ENCODE data around the gene TSPAN14.

Gene TSPAN14

GRCh38 chr10:80454513-80455460 is 677 bp downstream of the TSPAN14 start:
- peak; percentile 58 for DNase-seq (ENCODE audit: low spot score)

GRCh38 chr10:80455461-80456349 is 1.6 kb downstream of the TSPAN14 start:
- no peak for DNase-seq (ENCODE audit: low spot score)

GRCh38 chr10:80457554-80458262 is 3.6 kb downstream of the TSPAN14 start:
- DNase-seq (ENCODE audit: low spot score), result no peak

DNA sequence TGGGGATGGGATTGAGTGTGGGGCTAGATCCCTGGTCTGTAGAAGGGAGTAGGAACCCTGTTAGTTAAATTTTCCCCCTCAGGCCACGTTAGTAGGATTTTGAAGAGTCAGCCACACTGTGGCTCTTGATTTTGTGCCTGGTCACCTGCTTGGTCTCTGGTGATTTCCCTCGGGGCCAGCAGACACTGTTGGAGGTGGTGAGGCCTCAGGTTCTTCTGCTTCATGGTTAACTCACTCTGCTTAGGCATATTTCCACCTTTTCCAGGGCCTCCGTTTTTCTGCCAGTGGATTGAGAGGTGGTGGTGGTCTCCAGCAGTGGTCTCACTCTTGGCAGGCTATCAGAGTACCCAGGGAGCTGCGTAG is 4.1 kb downstream of the TSPAN14 start:
- DNase-seq (ENCODE audit: low spot score), result no peak

- no peak for DNase-seq (ENCODE audit: low spot score)
These were observed 4.5 kb downstream of the TSPAN14 start for GRCh38 chr10:80458638-80459037.

GRCh38 chr10:80459047-80459865 is 5.1 kb downstream of the TSPAN14 start:
- DNase-seq (ENCODE audit: low spot score), result no peak

DNA sequence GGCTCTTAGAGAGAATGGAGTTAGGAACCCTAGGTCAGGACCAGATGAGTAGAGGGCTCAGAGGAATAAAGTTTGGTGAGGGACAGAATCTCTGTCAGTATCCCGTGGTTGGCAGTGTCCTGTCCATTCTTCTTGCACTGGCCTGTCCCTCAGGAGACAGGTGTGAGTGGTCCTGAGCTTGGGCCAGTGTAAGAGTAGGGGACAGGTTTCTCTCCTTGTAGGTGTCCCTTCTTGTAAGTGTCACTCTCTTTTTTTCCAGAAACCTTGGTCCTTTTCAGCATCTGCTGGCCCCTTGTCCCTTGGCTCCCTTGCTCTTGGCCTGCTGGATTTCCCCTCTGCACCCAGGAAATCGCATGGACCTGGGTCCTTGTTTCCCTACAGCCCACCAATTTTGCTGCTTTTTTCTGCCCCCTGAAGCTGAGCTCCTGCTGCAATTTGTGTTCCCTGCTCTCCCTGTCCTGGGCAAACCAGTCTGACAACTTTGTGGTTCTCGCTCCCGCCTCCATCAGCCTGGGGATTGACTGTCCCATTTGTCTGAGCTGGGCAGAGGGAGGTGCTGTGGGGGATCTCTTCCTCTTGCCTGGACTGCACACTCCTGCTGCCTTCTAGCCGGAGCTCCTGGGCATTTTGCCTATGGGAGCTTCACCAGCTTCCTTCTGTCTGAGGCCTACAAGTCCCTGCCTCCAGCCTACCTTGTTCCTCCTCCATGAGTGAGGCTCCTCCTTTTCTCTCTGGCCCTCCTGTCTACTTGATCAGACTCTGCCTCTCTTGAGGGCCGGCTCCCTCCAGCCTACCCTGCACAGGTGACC is 6.5 kb downstream of the TSPAN14 start:
- no peak for DNase-seq (ENCODE audit: low spot score)

GRCh38 chr10:80461208-80462183 is 7.4 kb downstream of the TSPAN14 start:
- no peak for DNase-seq (ENCODE audit: low spot score)

DNA sequence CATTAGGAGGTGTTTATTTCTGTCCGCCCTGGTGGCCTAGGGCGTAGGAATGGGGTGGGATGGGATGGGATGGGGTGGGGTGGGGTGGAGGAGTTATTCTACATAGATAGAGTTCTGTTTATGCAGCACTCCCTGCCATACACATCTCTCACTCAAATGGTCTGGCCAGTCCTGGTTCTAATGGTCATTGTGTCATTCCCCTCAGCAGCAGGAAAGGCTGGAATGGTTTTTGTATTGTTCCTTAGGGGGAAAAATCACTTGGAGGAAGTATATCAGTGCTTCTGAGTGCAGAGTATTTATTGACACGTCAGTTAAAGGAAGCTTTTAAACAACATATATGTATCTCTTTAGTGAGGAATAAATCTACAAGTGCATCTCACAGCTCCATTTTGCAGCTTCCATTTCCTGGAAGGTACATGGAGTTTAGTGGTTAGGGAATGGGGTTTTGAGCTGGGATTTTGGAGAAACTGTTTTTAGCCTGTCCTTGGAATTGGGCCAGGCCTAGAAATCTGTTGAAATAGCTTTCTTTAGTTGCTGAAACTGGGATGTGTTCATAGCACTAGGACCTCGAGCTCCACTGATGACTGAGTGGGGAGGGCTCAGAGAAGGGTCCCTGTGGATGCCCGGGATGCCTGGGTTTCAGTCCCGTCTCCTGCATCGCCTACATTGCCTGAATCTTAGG is 8.3 kb downstream of the TSPAN14 start:
- no peak for DNase-seq (ENCODE audit: low spot score)

DNA sequence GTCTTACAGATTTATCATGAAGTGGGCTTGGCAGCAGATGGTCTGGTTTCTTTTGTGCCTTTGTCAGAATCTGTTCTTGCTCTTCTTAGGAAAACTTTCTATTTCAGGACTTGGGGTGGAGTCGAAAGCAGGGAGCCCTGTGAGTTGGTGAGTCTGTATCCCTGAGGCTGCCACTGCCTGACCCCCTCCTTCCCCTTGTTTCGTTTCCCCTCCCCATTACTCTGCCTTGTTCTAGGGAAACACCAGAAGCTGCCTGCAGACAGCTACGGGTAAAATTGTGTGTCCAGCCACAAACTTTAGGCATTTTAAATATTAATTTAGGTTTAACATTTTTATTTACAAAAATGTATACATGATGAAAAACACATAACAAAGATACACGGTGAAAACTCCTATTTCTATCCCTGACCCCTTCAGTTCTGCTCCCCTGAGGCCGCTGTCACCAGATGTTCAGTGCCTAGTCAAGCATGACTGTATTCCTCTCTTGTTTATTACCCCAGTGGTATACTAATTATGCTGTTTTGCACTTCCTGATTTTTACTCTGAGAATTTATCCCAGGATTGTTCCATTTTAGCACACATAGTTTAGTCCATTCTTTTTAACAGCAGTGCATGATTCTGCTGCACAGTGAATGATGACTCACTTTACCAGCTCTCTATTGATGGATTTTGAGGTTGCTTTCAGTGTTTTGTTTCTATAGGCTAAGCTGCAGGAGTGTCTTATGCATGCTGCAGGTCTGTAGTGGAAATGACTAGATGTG is 9.1 kb downstream of the TSPAN14 start:
- DNase-seq (ENCODE audit: low spot score), result no peak

GRCh38 chr10:80463868-80464267 is 9.8 kb downstream of the TSPAN14 start:
- DNase-seq (ENCODE audit: low spot score), result no peak

GRCh38 chr10:80464557-80465450 is 10.7 kb downstream of the TSPAN14 start:
- peak; percentile 39 for DNase-seq (ENCODE audit: low spot score)

DNA sequence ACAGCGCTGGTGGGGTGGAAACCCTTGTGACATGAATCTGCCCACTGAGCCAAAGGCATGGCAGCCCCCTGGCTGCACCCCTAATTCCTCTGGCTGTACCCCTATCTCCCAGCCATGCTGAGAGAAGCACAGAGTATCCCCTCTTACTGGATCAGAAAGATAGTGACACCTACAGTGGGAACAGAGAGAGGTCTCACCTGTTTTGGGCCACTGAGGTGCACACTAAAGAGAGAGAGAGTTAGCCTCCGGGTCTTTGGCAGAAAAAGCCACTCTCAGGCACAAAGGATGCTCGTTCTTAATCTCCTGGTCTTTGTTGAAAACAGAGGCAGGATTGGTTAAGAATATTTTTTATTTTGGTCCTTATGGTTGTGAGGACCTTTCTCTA is 11.3 kb downstream of the TSPAN14 start:
- no peak for DNase-seq (ENCODE audit: low spot score)

DNA sequence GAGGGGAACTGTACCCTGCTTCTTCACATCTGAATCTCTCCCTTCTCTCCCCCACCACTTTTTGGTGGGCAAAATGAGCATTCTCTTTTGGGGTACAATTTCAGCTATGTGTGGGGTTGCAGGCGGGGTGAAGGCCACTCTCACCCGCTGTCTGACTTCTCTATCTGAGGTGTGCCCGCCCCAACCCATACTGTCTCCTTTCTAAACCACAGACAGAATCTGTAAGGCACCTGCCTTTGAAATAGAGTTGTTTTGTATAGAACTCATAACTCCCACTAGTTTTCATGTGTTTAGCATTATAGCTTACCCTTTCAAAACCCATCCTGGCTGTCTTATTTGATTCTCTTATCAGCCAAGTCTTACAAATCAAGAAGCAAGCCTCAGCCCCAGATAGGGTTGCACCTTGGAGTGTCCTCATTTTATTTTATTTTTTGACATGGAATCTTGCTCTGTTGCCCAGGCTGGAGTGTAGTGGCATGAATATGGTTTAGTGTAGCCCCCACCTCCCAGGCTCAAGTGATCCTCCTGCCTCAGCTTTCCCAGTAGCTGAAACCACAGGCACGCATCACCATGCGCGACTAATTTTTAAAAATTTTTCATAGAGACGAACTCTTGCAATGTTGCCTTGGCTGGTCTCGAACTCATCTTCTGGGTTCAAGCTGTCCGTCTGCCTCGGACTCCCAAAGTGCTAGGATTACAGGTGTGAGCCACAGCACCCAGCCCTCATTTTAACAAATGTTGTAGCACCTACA is 11.9 kb downstream of the TSPAN14 start:
- no peak for DNase-seq (ENCODE audit: low spot score)

DNA sequence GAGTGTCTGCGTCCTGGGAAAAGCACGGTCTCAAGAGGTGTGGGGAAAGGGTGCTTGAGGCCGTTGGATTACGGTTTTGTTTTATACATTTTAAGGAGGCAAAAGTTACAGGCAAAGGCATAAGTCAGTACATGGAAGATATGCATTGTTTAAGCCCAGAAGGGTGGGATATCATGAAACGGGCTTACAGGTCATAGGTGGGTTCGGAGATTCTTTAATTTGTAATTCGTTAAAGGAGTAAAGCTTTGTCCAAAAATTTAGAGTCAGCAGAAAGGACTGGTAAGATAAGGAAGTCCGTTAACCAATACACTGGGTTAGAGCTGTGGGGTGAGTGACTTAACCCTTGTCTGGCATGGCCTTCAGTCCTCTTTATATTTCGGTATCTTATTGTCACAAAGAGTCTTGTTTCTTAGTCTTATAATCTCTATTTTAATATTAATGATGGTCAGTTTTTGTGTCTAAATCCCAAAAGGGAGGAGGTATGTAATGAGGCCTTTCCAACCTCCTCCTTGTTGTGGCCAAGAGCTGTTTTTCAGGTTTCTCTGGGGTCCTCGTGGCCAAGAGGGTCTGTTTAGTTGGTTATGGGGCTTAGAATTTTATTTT is 12.7 kb downstream of the TSPAN14 start:
- no peak for DNase-seq (ENCODE audit: low spot score)

DNA sequence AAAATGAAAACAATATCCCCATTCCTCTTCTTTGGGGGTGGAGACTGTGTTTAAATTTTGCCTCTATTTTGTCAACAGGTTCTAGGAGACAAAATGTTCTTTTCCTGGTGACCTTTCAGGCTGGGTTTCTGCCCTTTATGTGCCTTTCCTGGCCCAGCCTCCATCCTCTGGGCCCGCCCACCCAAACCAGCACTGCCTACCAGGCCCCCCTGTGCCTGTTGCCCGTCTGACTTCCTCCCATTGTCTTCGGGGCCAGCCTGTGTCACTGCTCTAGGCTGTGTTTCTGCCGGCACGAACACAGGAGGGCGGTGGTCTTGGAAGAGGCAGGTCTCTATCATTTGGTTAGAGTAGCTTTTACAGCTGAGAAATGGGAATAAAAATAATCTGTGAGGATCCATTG is 13.9 kb downstream of the TSPAN14 start:
- no peak for DNase-seq (ENCODE audit: low spot score)

Measured in D341Med (cell line).